Activated CD4-positive, alpha-beta T cell treated with anti-CD3 and anti-CD28 coated beads, Interleukin-2, amount 10 ng/mL, durations not matched to agents 24 days and 14 days (primary cell): Measurements from ENCODE around the gene ELAVL1. TPM values are rescaled to one million over a fixed set of nuclear protein-coding genes. Genes with fewer than 3 reads are reported as not detected.
"Not testable (repeated sequence)": the region's sequence is repeated elsewhere in the genome, so short reads cannot be mapped to it uniquely, and the experiment has no call there.

Source experiments
- DNase-seq: peaks from one replicate; pipeline ENCODE4 v3.0.0; 2022
- H3K27ac Mint-ChIP-seq: one replicate; pipeline ENCODE4 v1.8.0; 2022; ENCODE audit warnings: mild to moderate bottlenecking, mixed read lengths
- H3K27me3 Mint-ChIP-seq: one replicate; pipeline ENCODE4 v1.8.0; 2022; ENCODE audit warnings: mixed read lengths
- H3K36me3 Mint-ChIP-seq: one replicate; pipeline ENCODE4 v1.8.0; 2022; ENCODE audit warnings: low read depth, mild to moderate bottlenecking, mixed read lengths
- H3K4me1 Mint-ChIP-seq: one replicate; pipeline ENCODE4 v1.8.0; 2021; ENCODE audit warnings: mixed read lengths
- H3K4me3 Mint-ChIP-seq: one replicate; pipeline ENCODE4 v1.8.0; 2022; ENCODE audit warnings: mild to moderate bottlenecking, moderate library complexity, mixed read lengths
- H3K9me3 Mint-ChIP-seq: one replicate; pipeline ENCODE4 v1.8.0; 2021; ENCODE audit warnings: mixed read lengths
- intact Hi-C: fragments of 100-400 bp; cut with micrococcal nuclease; formaldehyde crosslinking; loops from one replicate; pipeline ENCODE4 v1.15.1; 2023
- total RNA-seq: library from RNA; stranded (reverse); gene quantifications from 2 replicates; pipeline ENCODE4 v1.2.3, GENCODE V29; 2022

The ELAVL1 gene
- total RNA-seq, 1 donor from 2014 or later: 191 TPM

- H3K4me1 Mint-ChIP-seq, DNase-seq, intact Hi-C loops, H3K9me3 Mint-ChIP-seq, H3K36me3 Mint-ChIP-seq, H3K4me3 Mint-ChIP-seq, H3K27ac Mint-ChIP-seq: not testable (repeated sequence)
- peaks cover 11% of the 10 kb centered on the region for H3K27me3 Mint-ChIP-seq
Measured at GRCh38 chr19:8033287-8034177, 28.1 kb upstream of the ELAVL1 start.

DNA sequence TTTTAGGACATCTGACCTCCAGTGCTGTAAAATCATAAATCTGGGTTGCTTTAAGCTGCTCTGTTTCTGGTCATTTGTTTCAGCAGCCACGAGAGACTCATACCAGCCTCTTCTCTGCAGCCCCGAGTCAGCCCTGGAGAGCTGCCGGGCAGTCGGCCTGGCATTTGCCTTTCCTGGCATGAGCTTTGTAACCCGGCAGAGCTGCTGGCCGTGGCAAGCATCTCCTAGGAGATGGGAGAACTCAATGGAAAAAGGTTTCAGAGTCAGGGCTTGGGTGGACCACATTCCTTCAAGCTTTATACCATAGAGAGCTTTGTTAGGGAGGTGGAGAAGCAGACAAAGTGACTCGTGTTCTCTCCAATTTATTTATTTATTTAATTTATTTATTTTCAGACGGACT is 25.5 kb upstream of the ELAVL1 start:
- H3K27ac Mint-ChIP-seq: no peak overlapping the region
- H3K4me1 Mint-ChIP-seq: peaks cover 2% of the 10 kb centered on the region
- no peaks in the 10 kb centered on the region for H3K36me3 Mint-ChIP-seq
- no peak for DNase-seq
- intact Hi-C loops: no loop called here
- peaks cover 7% of the 10 kb centered on the region for H3K27me3 Mint-ChIP-seq
- H3K9me3 Mint-ChIP-seq: no peaks in the 10 kb centered on the region
- no peak overlapping the region for H3K4me3 Mint-ChIP-seq

- intact Hi-C loops: no loop called here
- Mint-ChIP-seq H3K27ac (no peak overlapping the region), H3K4me3 (no peak overlapping the region), H3K27me3 (peaks cover 5% of the 10 kb centered on the region), H3K36me3 (no peaks in the 10 kb centered on the region), H3K4me1 (peaks cover 2% of the 10 kb centered on the region), H3K9me3 (no peaks in the 10 kb centered on the region)
- no peak for DNase-seq
Measured at GRCh38 chr19:8028951-8029491, 23.6 kb upstream of the ELAVL1 start.

DNA sequence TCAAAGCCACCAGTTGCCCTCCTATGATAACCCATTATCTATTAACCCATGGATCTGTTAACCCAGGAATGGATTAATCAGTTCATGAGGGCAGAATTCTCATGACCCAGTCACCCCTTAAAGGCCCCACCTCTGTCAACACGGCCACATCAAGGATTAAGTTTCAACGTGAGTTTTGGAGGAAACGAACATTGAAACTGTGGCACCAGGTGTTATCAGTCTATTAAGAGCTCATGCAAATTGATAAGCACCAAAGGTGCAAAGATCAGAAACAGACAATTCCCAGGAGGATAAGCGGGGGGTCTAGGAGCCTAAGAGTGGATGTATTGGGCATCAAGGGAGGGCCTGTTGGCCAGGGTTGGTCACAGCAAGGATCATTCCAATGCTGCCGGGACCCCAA is 19.9 kb upstream of the ELAVL1 start:
- no peak overlapping the region for H3K4me3 Mint-ChIP-seq
- intact Hi-C loops: no loop called here
- DNase-seq: no peak
- H3K27ac Mint-ChIP-seq: no peak overlapping the region
- no peaks in the 10 kb centered on the region for H3K27me3 Mint-ChIP-seq
- no peaks in the 10 kb centered on the region for H3K36me3 Mint-ChIP-seq
- H3K4me1 Mint-ChIP-seq: no peaks in the 10 kb centered on the region
- no peaks in the 10 kb centered on the region for H3K9me3 Mint-ChIP-seq

- H3K36me3 Mint-ChIP-seq, H3K27me3 Mint-ChIP-seq, H3K4me1 Mint-ChIP-seq, intact Hi-C loops, DNase-seq, H3K9me3 Mint-ChIP-seq, H3K4me3 Mint-ChIP-seq, H3K27ac Mint-ChIP-seq: not testable (repeated sequence)
Measured at GRCh38 chr19:8024256-8024655, 18.8 kb upstream of the ELAVL1 start.

GRCh38 chr19:8023371-8023770 is 17.9 kb upstream of the ELAVL1 start:
- intact Hi-C loops: no loop called here
- Mint-ChIP-seq H3K27me3 (no peaks in the 10 kb centered on the region), H3K4me3 (no peak overlapping the region), H3K27ac (no peak overlapping the region), H3K4me1 (no peaks in the 10 kb centered on the region), H3K36me3 (no peaks in the 10 kb centered on the region), H3K9me3 (no peaks in the 10 kb centered on the region)
- DNase-seq: no peak

GRCh38 chr19:8022275-8022674 is 16.8 kb upstream of the ELAVL1 start:
- no peaks in the 10 kb centered on the region for H3K36me3 Mint-ChIP-seq
- intact Hi-C loops: no loop called here
- H3K27me3 Mint-ChIP-seq: no peaks in the 10 kb centered on the region
- no peak for DNase-seq
- no peak overlapping the region for H3K4me3 Mint-ChIP-seq
- peaks cover 5% of the 10 kb centered on the region for H3K4me1 Mint-ChIP-seq
- H3K9me3 Mint-ChIP-seq: no peaks in the 10 kb centered on the region
- H3K27ac Mint-ChIP-seq: no peak overlapping the region

GRCh38 chr19:8021374-8021773 is 15.9 kb upstream of the ELAVL1 start:
- no peak overlapping the region for H3K27ac Mint-ChIP-seq
- H3K4me3 Mint-ChIP-seq: no peak overlapping the region
- no peaks in the 10 kb centered on the region for H3K27me3 Mint-ChIP-seq
- no peak for DNase-seq
- no peaks in the 10 kb centered on the region for H3K36me3 Mint-ChIP-seq
- H3K9me3 Mint-ChIP-seq: no peaks in the 10 kb centered on the region
- H3K4me1 Mint-ChIP-seq: peaks cover 5% of the 10 kb centered on the region
- intact Hi-C loops: no loop called here

DNA sequence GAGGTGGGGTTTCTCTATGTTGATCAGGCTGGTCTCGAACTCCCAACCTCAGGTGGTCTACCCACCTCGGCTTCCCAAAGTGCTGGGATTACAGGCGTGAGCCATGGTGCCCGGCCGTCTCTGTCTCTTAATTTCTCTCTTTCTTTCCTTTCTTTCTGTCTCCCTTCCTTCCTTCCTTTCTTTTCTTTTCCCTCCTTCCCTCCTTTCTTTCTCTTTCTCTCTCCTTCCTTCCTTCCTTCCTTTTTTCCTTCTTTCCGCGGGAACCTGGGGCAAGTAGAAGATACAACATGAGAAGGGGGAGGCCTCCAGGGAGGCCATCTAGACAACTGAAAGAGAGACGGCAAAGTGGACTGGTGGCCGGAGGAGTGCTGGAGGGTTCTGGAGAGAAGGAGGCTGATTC is 15.2 kb upstream of the ELAVL1 start:
- intact Hi-C loops: no loop called here
- Mint-ChIP-seq H3K27me3 (no peaks in the 10 kb centered on the region), H3K27ac (no peak overlapping the region), H3K4me1 (peaks cover 5% of the 10 kb centered on the region), H3K4me3 (no peak overlapping the region), H3K36me3 (no peaks in the 10 kb centered on the region), H3K9me3 (no peaks in the 10 kb centered on the region)
- DNase-seq: no peak

DNA sequence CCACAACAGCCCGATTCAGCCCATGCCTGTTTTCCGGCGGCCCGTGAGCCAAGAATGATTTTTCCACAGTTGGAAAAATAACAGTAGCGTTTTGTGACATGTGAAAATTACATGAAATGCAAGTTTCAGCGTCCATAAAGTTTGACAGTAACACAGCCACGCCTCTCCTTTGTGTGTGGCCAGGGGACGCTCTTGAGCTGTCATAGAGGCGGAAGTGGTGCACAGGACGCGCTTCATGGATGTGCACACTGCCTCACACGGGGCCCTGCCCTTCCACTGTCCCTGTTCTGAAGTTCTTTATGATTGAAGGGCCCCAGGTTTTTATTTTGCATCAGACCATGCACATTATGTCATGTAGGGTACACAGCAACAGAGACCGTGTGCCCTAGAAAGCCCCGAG is 12.4 kb upstream of the ELAVL1 start:
- H3K27me3 Mint-ChIP-seq: no peaks in the 10 kb centered on the region
- H3K36me3 Mint-ChIP-seq: no peaks in the 10 kb centered on the region
- no peak overlapping the region for H3K27ac Mint-ChIP-seq
- intact Hi-C loops: loop anchor here (10.0 kb wide), 1 partner anchor 137 kb away; no protein-coding TSS in a partner anchor
- no peak overlapping the region for H3K4me3 Mint-ChIP-seq
- H3K4me1 Mint-ChIP-seq: peaks cover 5% of the 10 kb centered on the region
- H3K9me3 Mint-ChIP-seq: no peaks in the 10 kb centered on the region
- DNase-seq: peak; percentile 85

DNA sequence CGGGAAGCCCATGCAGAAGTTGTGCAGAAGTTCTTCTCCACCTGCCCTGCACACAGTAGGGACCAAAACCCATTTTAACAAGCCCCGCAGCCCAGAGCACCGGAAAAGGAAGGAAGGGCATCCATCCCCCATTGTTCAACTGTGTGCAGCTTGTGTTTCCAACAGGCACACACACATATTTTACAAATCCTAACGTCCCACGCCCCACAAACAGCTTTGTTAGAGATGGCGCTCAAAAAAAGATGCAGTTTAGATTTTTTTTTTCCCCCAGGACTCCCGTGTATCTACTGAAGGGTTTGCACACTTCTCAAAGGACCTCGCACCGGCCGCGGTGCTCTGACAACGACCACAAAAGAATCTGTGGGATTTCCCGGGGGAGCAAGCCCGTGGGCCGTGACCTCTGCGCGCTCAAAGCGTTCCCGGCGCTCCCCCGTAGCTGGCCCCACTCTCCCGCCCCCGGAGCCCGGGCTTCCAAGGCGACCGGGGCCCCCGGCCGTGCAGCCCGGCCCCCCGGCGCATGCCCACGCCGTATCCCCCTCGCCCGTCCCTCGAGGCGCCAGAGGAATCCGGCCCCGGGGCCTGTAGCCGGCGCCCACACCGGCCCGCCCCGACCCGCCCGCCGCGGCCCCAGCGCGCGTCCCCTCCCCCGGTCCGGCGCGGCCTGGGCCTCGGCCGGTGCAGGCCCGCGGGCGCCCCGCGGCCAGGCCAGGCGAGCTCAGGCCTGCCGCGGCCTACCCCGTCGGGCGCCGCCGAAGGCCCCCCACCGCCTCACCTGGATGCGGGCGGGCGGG is 523 bp downstream of the ELAVL1 start:
- Mint-ChIP-seq H3K36me3 (peaks cover 20% of the 10 kb centered on the region), H3K4me1 (peaks cover 32% of the 10 kb centered on the region), H3K9me3 (no peaks in the 10 kb centered on the region), H3K27me3 (no peaks in the 10 kb centered on the region), H3K4me3 (peak overlapping the region; percentile 96), H3K27ac (peak overlapping the region; percentile 89)
- peak; percentile 74 for DNase-seq
- intact Hi-C loops: loop anchor here (5.0 to 10.0 kb wide), 2 partner anchors 173 to 830 kb away; partner anchors contain the start of genes EVI5L, MBD3L1 and ZNF558

- no peak for DNase-seq
- Mint-ChIP-seq H3K36me3 (peaks cover 22% of the 10 kb centered on the region), H3K4me3 (peak overlapping the region; percentile 96), H3K27ac (peak overlapping the region; percentile 62), H3K27me3 (no peaks in the 10 kb centered on the region), H3K4me1 (peaks cover 35% of the 10 kb centered on the region), H3K9me3 (no peaks in the 10 kb centered on the region)
- intact Hi-C loops: loop anchor here (5.0 to 10.0 kb wide), 2 partner anchors 172 to 831 kb away; partner anchors contain the start of genes EVI5L, MBD3L1 and ZNF558
Measured at GRCh38 chr19:8004001-8004400, 1.4 kb downstream of the ELAVL1 start.

DNA sequence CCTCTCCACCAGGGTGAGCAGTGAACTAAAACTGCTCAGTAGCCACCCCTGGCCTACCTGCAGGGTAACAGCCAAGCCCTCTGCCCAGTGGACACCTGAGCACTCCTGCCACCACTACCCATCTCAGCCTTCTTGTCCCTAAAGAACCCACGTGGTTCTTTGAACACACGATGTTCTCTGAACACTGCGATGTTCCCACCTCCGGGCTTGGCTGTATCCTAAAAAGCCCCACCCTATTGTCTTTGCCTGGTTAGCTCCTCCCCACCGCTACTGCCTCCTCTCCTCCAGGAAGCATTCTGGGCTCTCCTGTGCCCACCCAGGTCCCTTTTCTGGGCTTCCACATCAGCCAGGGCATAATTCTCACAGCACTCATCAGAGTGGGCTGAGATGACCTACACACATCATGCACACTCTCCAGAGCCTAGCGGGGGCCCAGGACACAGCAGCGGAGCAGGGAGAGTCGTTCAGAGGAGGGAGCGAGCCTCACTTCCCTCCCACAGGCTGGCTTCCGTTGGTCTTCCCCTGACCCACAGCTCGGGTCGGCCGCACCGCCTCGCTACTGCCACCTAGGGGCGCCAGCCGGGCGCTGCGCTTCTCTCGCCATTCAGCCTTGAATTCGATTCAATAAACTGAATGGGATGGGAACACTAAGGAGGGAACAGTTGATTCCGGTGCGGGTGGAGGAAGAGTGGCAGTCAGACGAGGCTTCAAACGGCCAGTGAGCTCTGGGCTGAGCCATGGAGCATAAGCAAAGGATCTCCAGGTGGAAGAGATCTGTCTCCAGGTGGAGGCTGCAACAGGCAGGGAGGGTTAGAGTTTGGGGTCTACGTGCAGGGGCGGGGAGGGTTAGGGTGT is 3.2 kb downstream of the ELAVL1 start:
- Mint-ChIP-seq H3K27ac (peak overlapping the region; percentile 74), H3K9me3 (no peaks in the 10 kb centered on the region), H3K4me1 (peaks cover 40% of the 10 kb centered on the region), H3K27me3 (no peaks in the 10 kb centered on the region), H3K4me3 (peak overlapping the region; percentile 86), H3K36me3 (peaks cover 24% of the 10 kb centered on the region)
- DNase-seq: peak; percentile 95
- intact Hi-C loops: loop anchor here (1.0 to 10.0 kb wide), 3 partner anchors 58 to 833 kb away; partner anchors contain the start of genes EVI5L, MBD3L1 and ZNF558
